SKM-1 (cell line): ENCODE data around the gene FKBP8.
"Not testable (repeated sequence)": the region's sequence is repeated elsewhere in the genome, so short reads cannot be mapped to it uniquely, and the experiment has no call there.

ENCODE experiments used
- DNase-seq: peaks from one replicate; lab custom pipeline; 2025; ENCODE audit not compliant: unreplicated experiment; lab: John Stamatoyannopoulos, UW

Gene FKBP8

GRCh38 chr19:18542941-18543813 is at the start of gene FKBP8:
FKBP8 (minus strand) TSS chr19:18543573; CDS start chr19:18541970, 1,603 bp downstream.
- peak; percentile 50 for DNase-seq

- DNase-seq = not testable (repeated sequence)
These were observed 49.4 kb upstream of the FKBP8 start for GRCh38 chr19:18592732-18593131.

- no peak for DNase-seq
These were observed 48.5 kb upstream of the FKBP8 start for GRCh38 chr19:18591735-18592385.

GRCh38 chr19:18590273-18591272 is 47.2 kb upstream of the FKBP8 start:
- no peak for DNase-seq

- DNase-seq = peak; percentile 47
These were observed 46.3 kb upstream of the FKBP8 start for GRCh38 chr19:18589380-18590272.

GRCh38 chr19:18588611-18589379 is 45.4 kb upstream of the FKBP8 start, which contains the start of gene REX1BD:
REX1BD (plus strand) TSS chr19:18588798; CDS start chr19:18588802, 4 bp downstream.
- peak; percentile 77 for DNase-seq

- no peak for DNase-seq
These were observed 44.7 kb upstream of the FKBP8 start for GRCh38 chr19:18587962-18588610.

GRCh38 chr19:18587561-18587960 is 44.2 kb upstream of the FKBP8 start:
- DNase-seq = no peak

- peak; percentile 60 for DNase-seq
These were observed 42.9 kb upstream of the FKBP8 start for GRCh38 chr19:18586306-18586705.

- no peak for DNase-seq
These were observed 36.9 kb upstream of the FKBP8 start for GRCh38 chr19:18580311-18580710.

GRCh38 chr19:18577365-18577914 is 34.1 kb upstream of the FKBP8 start:
- DNase-seq = no peak

- DNase-seq = no peak
These were observed 33.0 kb upstream of the FKBP8 start for GRCh38 chr19:18576383-18576782.

- no peak for DNase-seq
These were observed 31.4 kb upstream of the FKBP8 start for GRCh38 chr19:18574691-18575291.

GRCh38 chr19:18571564-18572344 is 28.4 kb upstream of the FKBP8 start, which contains the start of gene UBA52:
UBA52 (plus strand) TSS chr19:18571857; CDS start chr19:18573301, 1,444 bp downstream.
- DNase-seq = peak; percentile 93

GRCh38 chr19:18568367-18568766 is 25.0 kb upstream of the FKBP8 start:
- no peak for DNase-seq

- no peak for DNase-seq
These were observed 23.6 kb upstream of the FKBP8 start for GRCh38 chr19:18566953-18567352.

- DNase-seq = no peak
These were observed 18.7 kb upstream of the FKBP8 start for GRCh38 chr19:18562086-18562485.
